Stimulated activated CD4-positive, alpha-beta T cell treated with anti-CD3 and anti-CD28 coated beads, TNF-alpha, amount 100 ng/mL, for 24 hours (primary cell): ENCODE measurements around the gene WDR47.
A peak's percentile ranks its signal among the peaks of the same experiment; 100 is the strongest.

ENCODE experiments used
- DNase-seq, 3 experiments: peaks; one replicate each; pipeline ENCODE4 v3.0.0-alpha.2; 2020; ENCODE audit warnings: low read depth in 3 of 3

WDR47 gene

GRCh38 chr1:109041621-109042468 lies at the start of gene WDR47:
WDR47 (minus strand) TSS chr1:109042102; CDS start chr1:109023512, 18,590 bp downstream.
- DNase-seq = peak; percentile 88 to 94 (median 90)

- no peak for DNase-seq
Measured at GRCh38 chr1:109091078-109091838, 49.4 kb upstream of the WDR47 start.

- DNase-seq = peak; percentile 73 to 88 (median 80)
Measured at GRCh38 chr1:109090196-109091077, 48.5 kb upstream of the WDR47 start, which contains the start of gene TMEM167B. TMEM167B (plus strand) TSS chr1:109090764; CDS start chr1:109090873, 109 bp downstream.

- peak in 1 of 3 experiments; percentile 38 for DNase-seq
Measured at GRCh38 chr1:109089242-109090015, 47.5 kb upstream of the WDR47 start.

- DNase-seq = no peak
Measured at GRCh38 chr1:109084563-109085517, 42.9 kb upstream of the WDR47 start.

- no peak for DNase-seq
Measured at GRCh38 chr1:109083923-109084322, 42.0 kb upstream of the WDR47 start.

- no peak for DNase-seq
Measured at GRCh38 chr1:109083501-109083900, 41.6 kb upstream of the WDR47 start.

GRCh38 chr1:109080441-109081082 lies 38.7 kb upstream of the WDR47 start:
- DNase-seq = no peak

GRCh38 chr1:109079240-109079622 lies 37.3 kb upstream of the WDR47 start:
- DNase-seq = no peak

GRCh38 chr1:109078317-109078716 lies 36.4 kb upstream of the WDR47 start:
- no peak for DNase-seq

- DNase-seq = peak; percentile 73 to 88 (median 77)
Measured at GRCh38 chr1:109075531-109076490, 33.9 kb upstream of the WDR47 start, which contains the start of gene TAF13. TAF13 (minus strand) TSS chr1:109076003; CDS start chr1:109075947, 56 bp downstream.

GRCh38 chr1:109069294-109069693 lies 27.4 kb upstream of the WDR47 start:
- no peak for DNase-seq

- no peak for DNase-seq
Measured at GRCh38 chr1:109067883-109068282, 26.0 kb upstream of the WDR47 start.

- DNase-seq = no peak
Measured at GRCh38 chr1:109065137-109065536, 23.2 kb upstream of the WDR47 start.

GRCh38 chr1:109061183-109061582 lies 19.3 kb upstream of the WDR47 start:
- no peak for DNase-seq

- no peak for DNase-seq
Measured at GRCh38 chr1:109060707-109061106, 18.8 kb upstream of the WDR47 start.

GRCh38 chr1:109059026-109059425 lies 17.1 kb upstream of the WDR47 start:
- no peak for DNase-seq

- no peak for DNase-seq
Measured at GRCh38 chr1:109056064-109056463, 14.2 kb upstream of the WDR47 start.
